Nephron (organoid): Measurements from ENCODE around the gene FREM1.
A peak's percentile ranks its signal among the peaks of the same experiment; 100 is the strongest.

Experiments used
- H3K27ac Mint-ChIP-seq, 3 experiments: 2 replicates each; pipeline ENCODE4 v1.8.0; 2020; ENCODE audit warnings: mixed read lengths in 3 of 3, mild to moderate bottlenecking in 2 of 3, moderate library complexity in 1 of 3
- H3K27me3 Mint-ChIP-seq: 2 replicates; pipeline ENCODE4 v1.8.0; 2021; ENCODE audit warnings: low read depth, mild to moderate bottlenecking, moderate library complexity, mixed read lengths
- H3K36me3 Mint-ChIP-seq: 2 replicates; pipeline ENCODE4 v1.8.0; 2020; ENCODE audit warnings: low read depth, mixed read lengths
- H3K4me1 Mint-ChIP-seq: 2 replicates; pipeline ENCODE4 v1.8.0; 2020; ENCODE audit warnings: mixed read lengths
- H3K4me3 Mint-ChIP-seq, 3 experiments: 2 replicates each; pipeline ENCODE4 v1.8.0; 2020; ENCODE audit warnings: mild to moderate bottlenecking in 3 of 3, mixed read lengths in 3 of 3, moderate library complexity in 2 of 3
- H3K9me3 Mint-ChIP-seq: 2 replicates; pipeline ENCODE4 v1.8.0; 2020; ENCODE audit warnings: mixed read lengths
- TF ChIP-seq, protein P1 (sequence below), 3 experiments: fragments of 200-600 bp; sonication (generic); IDR thresholded peaks; one replicate each; pipeline ENCODE4 v1.5.0; 2021; ENCODE audit warnings: antibody characterized with exemption in 3 of 3; ENCODE audit not compliant: unreplicated experiment in 3 of 3

Gene FREM1

DNA sequence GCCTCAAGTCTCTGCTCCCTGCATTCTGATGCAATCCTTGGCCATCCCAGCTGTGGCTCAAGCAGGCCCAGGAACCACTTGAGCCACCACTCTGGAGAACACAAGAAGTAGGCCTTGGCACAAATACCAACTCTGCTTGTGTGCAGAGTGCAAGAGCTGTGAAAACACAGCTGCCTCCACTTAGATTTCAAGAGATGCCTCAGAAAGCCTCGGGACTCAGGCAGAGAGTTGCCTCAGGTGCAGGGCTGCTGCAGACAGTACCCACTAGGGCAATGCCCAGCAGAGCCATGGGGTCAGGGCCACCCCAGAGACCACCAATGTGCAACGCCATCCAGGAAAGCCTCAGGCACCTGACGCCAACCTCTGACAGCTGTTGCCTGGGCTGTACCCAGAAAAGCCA is 82.4 kb downstream of the FREM1 start:
- Mint-ChIP-seq H3K27me3 (no peaks in the 10 kb centered on the region), H3K27ac (no peak overlapping the region), H3K4me1 (no peaks in the 10 kb centered on the region), H3K9me3 (no peaks in the 10 kb centered on the region), H3K36me3 (peaks cover 86% of the 10 kb centered on the region), H3K4me3 (no peak overlapping the region)
- TF ChIP-seq, protein P1, sequence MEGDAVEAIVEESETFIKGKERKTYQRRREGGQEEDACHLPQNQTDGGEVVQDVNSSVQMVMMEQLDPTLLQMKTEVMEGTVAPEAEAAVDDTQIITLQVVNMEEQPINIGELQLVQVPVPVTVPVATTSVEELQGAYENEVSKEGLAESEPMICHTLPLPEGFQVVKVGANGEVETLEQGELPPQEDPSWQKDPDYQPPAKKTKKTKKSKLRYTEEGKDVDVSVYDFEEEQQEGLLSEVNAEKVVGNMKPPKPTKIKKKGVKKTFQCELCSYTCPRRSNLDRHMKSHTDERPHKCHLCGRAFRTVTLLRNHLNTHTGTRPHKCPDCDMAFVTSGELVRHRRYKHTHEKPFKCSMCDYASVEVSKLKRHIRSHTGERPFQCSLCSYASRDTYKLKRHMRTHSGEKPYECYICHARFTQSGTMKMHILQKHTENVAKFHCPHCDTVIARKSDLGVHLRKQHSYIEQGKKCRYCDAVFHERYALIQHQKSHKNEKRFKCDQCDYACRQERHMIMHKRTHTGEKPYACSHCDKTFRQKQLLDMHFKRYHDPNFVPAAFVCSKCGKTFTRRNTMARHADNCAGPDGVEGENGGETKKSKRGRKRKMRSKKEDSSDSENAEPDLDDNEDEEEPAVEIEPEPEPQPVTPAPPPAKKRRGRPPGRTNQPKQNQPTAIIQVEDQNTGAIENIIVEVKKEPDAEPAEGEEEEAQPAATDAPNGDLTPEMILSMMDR (IDR thresholded peaks at IDR 0.05; ENCODE audit: unreplicated experiment in 3 of 3): no peak

DNA sequence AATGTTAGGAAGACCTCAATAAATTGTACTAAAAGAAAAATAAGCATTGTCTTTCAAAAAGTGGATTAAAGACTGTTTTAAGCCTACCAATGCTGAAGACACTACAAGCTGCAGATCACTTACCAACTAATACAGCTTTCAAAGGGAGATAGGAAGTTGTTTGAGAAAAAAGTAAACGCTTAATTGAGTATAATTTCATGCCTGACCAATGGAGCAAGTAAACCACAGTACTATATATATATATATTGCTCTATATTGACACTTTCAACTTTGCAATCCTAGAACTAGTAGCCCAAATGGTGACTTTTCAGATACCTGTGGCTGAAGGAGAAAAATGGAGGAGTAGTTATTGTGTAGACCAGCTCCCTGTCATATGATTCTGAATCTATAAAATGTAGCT is 85.7 kb downstream of the FREM1 start:
- Mint-ChIP-seq H3K27me3 (no peaks in the 10 kb centered on the region), H3K9me3 (no peaks in the 10 kb centered on the region), H3K4me1 (no peaks in the 10 kb centered on the region), H3K27ac (no peak overlapping the region), H3K4me3 (no peak overlapping the region), H3K36me3 (peaks cover 85% of the 10 kb centered on the region)
- TF ChIP-seq, protein P1 (IDR thresholded peaks at IDR 0.05; ENCODE audit: unreplicated experiment in 3 of 3): no peak

DNA sequence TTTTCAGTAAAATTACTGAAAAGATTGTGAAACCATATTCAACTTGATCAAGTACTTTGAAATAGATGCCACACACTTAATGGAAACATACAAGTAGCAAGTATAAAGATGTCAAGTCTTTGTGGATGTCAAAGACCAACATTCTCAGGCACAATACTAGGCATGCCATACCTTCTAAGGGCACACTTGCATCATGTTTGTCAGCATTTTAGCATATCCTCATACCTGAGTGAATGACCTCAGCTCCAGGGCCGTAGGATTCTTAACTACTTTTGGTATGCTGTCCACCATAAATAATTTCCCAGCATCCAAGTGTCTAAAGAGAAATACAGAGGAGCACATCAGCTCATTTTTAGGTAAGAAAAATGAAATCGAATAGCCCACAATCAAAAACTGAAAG is 86.4 kb downstream of the FREM1 start:
- Mint-ChIP-seq H3K27me3 (no peaks in the 10 kb centered on the region), H3K27ac (no peak overlapping the region), H3K4me3 (no peak overlapping the region), H3K4me1 (no peaks in the 10 kb centered on the region), H3K36me3 (peaks cover 85% of the 10 kb centered on the region), H3K9me3 (no peaks in the 10 kb centered on the region)
- TF ChIP-seq, protein P1 (IDR thresholded peaks at IDR 0.05; ENCODE audit: unreplicated experiment in 3 of 3): no peak

DNA sequence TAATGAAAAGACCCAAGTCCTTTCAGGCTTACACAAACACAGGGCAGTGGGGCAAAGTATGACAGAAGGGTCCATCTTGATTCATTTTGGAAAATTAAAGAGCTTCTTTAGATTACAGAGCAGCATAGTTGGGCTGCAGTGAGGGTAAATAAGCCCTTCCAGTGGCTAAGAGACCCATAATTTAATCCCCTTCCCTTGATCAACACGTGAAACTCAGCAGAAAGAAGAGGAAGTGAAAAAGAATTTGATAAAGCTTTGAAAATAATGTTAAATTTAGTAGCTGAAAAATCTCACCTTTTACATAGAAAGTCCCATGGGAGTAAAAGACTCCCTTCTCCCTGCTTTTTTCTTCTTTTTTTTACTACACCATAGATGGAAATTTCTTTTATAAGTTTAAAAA is 87.6 kb downstream of the FREM1 start:
- H3K4me3 Mint-ChIP-seq: no peak overlapping the region
- TF ChIP-seq, protein P1 (IDR thresholded peaks at IDR 0.05; ENCODE audit: unreplicated experiment in 3 of 3): no peak
- H3K36me3 Mint-ChIP-seq: peaks cover 89% of the 10 kb centered on the region
- no peak overlapping the region for H3K27ac Mint-ChIP-seq
- no peaks in the 10 kb centered on the region for H3K9me3 Mint-ChIP-seq
- H3K27me3 Mint-ChIP-seq: no peaks in the 10 kb centered on the region
- no peaks in the 10 kb centered on the region for H3K4me1 Mint-ChIP-seq

DNA sequence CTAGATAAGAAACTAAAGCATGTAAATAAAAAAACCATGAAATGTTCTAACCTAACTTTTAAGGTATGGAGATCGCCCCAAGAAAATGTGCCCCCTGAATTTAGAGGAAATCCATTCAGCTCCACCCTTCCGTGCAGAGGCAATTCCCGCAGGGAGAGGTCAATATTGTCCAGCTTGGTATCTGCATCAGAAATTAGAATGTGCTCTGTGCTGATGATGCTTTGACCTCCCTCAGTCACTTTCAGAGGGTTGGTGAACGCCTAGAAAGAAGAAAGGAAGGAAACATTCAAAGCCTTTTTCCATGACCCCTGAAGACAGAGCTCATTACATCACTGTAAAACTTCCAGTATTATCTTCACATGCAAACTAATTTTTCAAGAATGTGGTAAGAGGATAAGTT is 91.0 kb downstream of the FREM1 start:
- Mint-ChIP-seq H3K27ac (no peak overlapping the region), H3K36me3 (peaks cover 80% of the 10 kb centered on the region)
- TF ChIP-seq, protein P1 (IDR thresholded peaks at IDR 0.05; ENCODE audit: unreplicated experiment in 3 of 3): no peak

DNA sequence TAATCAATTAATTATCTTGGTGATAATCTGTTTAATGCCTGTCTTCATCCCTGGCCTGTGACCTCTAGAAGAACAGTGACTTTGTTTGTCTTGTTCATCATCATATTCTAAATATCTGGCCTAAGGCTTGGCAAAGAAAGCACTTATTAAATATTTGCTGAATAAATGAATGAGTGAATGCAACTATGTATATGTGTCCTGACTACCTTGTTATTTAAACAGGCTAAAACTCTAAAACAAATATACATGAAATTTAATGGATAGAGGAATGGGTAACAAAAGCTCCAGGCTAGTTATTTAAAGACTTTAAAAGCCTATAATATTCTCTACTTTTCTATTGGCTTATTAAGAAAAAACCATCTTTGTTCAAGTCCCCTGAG is 96.0 kb downstream of the FREM1 start:
- Mint-ChIP-seq H3K27ac (peak overlapping the region in 1 of 3 experiments; percentile 6), H3K4me1 (no peaks in the 10 kb centered on the region), H3K27me3 (no peaks in the 10 kb centered on the region), H3K4me3 (no peak overlapping the region), H3K36me3 (peaks cover 79% of the 10 kb centered on the region), H3K9me3 (no peaks in the 10 kb centered on the region)
- TF ChIP-seq, protein P1 (IDR thresholded peaks at IDR 0.05; ENCODE audit: unreplicated experiment in 3 of 3): no peak

More for the DNA sequence above, 91.0 kb downstream of the FREM1 start:
- Mint-ChIP-seq H3K27me3 (no peaks in the 10 kb centered on the region), H3K9me3 (no peaks in the 10 kb centered on the region), H3K4me1 (no peaks in the 10 kb centered on the region), H3K4me3 (no peak overlapping the region)
